HTR-8/SVneo (cell line): ENCODE data around the gene OGA.

Experiments used
- DNase-seq: peaks from one replicate; pipeline ENCODE4 v3.0.0; 2011; ENCODE audit warnings: low spot score, mixed read lengths; ENCODE audit not compliant: insufficient read length
- FAIRE-seq: peaks from 2 replicates; lab custom pipeline; 2011; peaks lifted over from hg19 to GRCh38; lab: Jason Lieb, UNC

OGA gene

GRCh38 chr10:101766306-101766705, 51.9 kb downstream of the OGA start:
- no peak for DNase-seq
- FAIRE-seq = no peak

- FAIRE-seq (no peak), DNase-seq (no peak)
Observed at GRCh38 chr10:101763141-101763846, 55.0 kb downstream of the OGA start.

GRCh38 chr10:101762736-101763135, 55.5 kb downstream of the OGA start:
- no peak for DNase-seq
- FAIRE-seq = no peak

GRCh38 chr10:101761226-101761625, 57.0 kb downstream of the OGA start:
- no peak for DNase-seq
- FAIRE-seq = no peak

- no peak for FAIRE-seq
- no peak for DNase-seq
Observed at GRCh38 chr10:101760510-101760909, 57.7 kb downstream of the OGA start.

- FAIRE-seq (no peak), DNase-seq (no peak)
Observed at GRCh38 chr10:101759309-101760247, 58.7 kb downstream of the OGA start.

- no peak for DNase-seq
- no peak for FAIRE-seq
Observed at GRCh38 chr10:101758858-101759257, 59.4 kb downstream of the OGA start.

- FAIRE-seq (no peak), DNase-seq (no peak)
Observed at GRCh38 chr10:101752241-101752640, 66.0 kb downstream of the OGA start.

- FAIRE-seq = peak; percentile 9
- DNase-seq = no peak
Observed at GRCh38 chr10:101749047-101750016, 68.9 kb downstream of the OGA start.

- no peak for FAIRE-seq
- no peak for DNase-seq
Observed at GRCh38 chr10:101748496-101748895, 69.7 kb downstream of the OGA start.

GRCh38 chr10:101745074-101745696, 73.1 kb downstream of the OGA start:
- DNase-seq (no peak), FAIRE-seq (no peak)

GRCh38 chr10:101744267-101744666, 74.0 kb downstream of the OGA start:
- no peak for DNase-seq
- FAIRE-seq = no peak

- DNase-seq (no peak), FAIRE-seq (no peak)
Observed at GRCh38 chr10:101741938-101742337, 76.3 kb downstream of the OGA start.

GRCh38 chr10:101736666-101737065, 81.6 kb downstream of the OGA start:
- FAIRE-seq (no peak), DNase-seq (no peak)
